Measurements from ENCODE around the gene IRAG1. TPM values are rescaled to one million over a fixed set of nuclear protein-coding genes. Genes with fewer than 3 reads are reported as not detected.

The IRAG1 gene
- total RNA-seq, 1 donor from 2014 or later: not detected

- ATAC-seq (ENCODE audit: low read depth): no peak
- Mint-ChIP-seq H3K27ac (no peak overlapping the region), H3K9me3 (no peaks in the 10 kb centered on the region), H3K27me3 (peaks cover 30% of the 10 kb centered on the region), H3K4me1 (peaks cover 24% of the 10 kb centered on the region), H3K36me3 (ENCODE audit: low read depth) (no peaks in the 10 kb centered on the region), H3K4me3 (no peak overlapping the region)
- DNase-seq: no peak
- intact Hi-C loops (cut with micrococcal nuclease): no loop called here
- no peak for TF ChIP-seq CTCF (IDR thresholded peaks at IDR 0.05)
- POLR2A ChIA-PET: interaction anchor here (1.0 kb wide), 1 partner anchor 18 kb away, joined by 4 read pairs; no protein-coding TSS in a partner anchor
- CTCF ChIA-PET: no interaction called here
These were observed 18.6 kb downstream of the IRAG1 start for GRCh38 chr11:10674911-10675440.

DNA sequence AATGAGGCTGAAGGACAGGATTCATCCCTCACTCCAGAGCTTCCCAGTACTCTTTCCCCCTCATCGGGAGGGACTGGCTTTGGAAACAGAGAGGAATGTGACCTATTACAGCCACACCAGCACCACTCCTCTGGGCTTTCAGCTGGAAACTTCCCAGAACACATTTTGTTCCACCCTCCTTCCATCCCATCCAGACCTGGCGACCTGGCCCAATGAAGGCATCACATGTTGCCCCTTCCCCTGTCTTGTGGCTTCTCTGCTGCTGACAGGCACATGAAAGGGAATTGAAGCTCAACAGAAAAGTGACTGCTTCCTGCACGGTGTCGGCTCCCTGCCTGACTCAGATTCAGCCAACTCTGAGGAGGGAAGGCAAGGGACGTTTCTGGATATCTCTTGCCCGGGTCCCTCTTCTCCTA, 19.1 kb downstream of the IRAG1 start:
- DNase-seq: no peak
- ChIA-PET POLR2A (interaction anchor here (1.0 kb wide), 1 partner anchor 17 kb away, joined by 4 read pairs; no protein-coding TSS in a partner anchor), CTCF (no interaction called here)
- Mint-ChIP-seq H3K27ac (no peak overlapping the region), H3K9me3 (no peaks in the 10 kb centered on the region), H3K4me3 (no peak overlapping the region), H3K27me3 (peaks cover 30% of the 10 kb centered on the region), H3K36me3 (ENCODE audit: low read depth) (no peaks in the 10 kb centered on the region), H3K4me1 (peaks cover 24% of the 10 kb centered on the region)
- intact Hi-C loops (cut with micrococcal nuclease): no loop called here
- no peak for ATAC-seq (ENCODE audit: low read depth)
- no peak for TF ChIP-seq CTCF (IDR thresholded peaks at IDR 0.05)

DNA sequence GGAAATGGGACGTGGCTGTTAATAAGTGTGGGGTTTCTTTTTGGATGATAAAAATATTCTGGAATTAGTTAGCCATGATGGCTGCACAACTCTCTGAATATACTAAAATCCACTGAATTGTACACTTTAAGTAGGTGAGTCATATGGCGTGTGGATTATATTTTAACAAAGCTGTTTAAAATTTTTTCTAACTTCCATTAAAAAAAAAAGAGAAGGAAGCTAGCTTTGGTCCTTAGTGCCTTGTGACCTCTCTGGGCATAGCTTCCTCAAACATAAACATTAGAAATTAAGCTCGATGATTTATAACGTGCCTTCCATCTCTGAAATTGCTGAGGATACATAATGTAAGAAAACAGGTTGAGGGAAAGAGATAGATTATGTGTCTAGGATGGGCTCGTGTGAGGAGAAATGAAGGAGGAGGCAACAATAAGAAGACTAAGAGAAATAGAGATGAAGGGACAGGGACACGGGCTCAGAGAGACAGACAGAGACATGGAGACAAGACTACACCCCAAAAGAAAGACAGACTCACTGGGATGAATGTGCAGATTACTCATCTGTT, 20.0 kb downstream of the IRAG1 start:
- intact Hi-C loops (cut with micrococcal nuclease): no loop called here
- DNase-seq (no peak), ATAC-seq (ENCODE audit: low read depth) (no peak)
- no peak for TF ChIP-seq CTCF (IDR thresholded peaks at IDR 0.05)
- H3K4me3 Mint-ChIP-seq: no peak overlapping the region
- no peaks in the 10 kb centered on the region for H3K36me3 Mint-ChIP-seq (ENCODE audit: low read depth)
- peaks cover 27% of the 10 kb centered on the region for H3K27me3 Mint-ChIP-seq
- CTCF ChIA-PET: interaction anchor here (1.0 kb wide), 1 partner anchor 11 kb away, joined by 3 read pairs; no protein-coding TSS in a partner anchor
- H3K4me1 Mint-ChIP-seq: peaks cover 24% of the 10 kb centered on the region
- POLR2A ChIA-PET: interaction anchor here (0.6 kb wide), 1 partner anchor 98 kb away, joined by 3 read pairs; no protein-coding TSS in a partner anchor
- no peaks in the 10 kb centered on the region for H3K9me3 Mint-ChIP-seq
- H3K27ac Mint-ChIP-seq: no peak overlapping the region

- CTCF ChIA-PET: no interaction called here
- Mint-ChIP-seq H3K9me3 (no peaks in the 10 kb centered on the region), H3K27me3 (peaks cover 7% of the 10 kb centered on the region), H3K27ac (no peak overlapping the region), H3K4me1 (peaks cover 17% of the 10 kb centered on the region), H3K4me3 (no peak overlapping the region), H3K36me3 (ENCODE audit: low read depth) (no peaks in the 10 kb centered on the region)
- ATAC-seq (ENCODE audit: low read depth) (no peak), DNase-seq (no peak)
- POLR2A ChIA-PET: interaction anchor here (1.0 kb wide), 1 partner anchor 129 kb away, joined by 3 read pairs; the partner anchor contains the start of gene RNF141
- intact Hi-C loops (cut with micrococcal nuclease): no loop called here
- no peak for TF ChIP-seq CTCF (IDR thresholded peaks at IDR 0.05)
These were observed 23.5 kb downstream of the IRAG1 start for GRCh38 chr11:10670099-10670498.

DNA sequence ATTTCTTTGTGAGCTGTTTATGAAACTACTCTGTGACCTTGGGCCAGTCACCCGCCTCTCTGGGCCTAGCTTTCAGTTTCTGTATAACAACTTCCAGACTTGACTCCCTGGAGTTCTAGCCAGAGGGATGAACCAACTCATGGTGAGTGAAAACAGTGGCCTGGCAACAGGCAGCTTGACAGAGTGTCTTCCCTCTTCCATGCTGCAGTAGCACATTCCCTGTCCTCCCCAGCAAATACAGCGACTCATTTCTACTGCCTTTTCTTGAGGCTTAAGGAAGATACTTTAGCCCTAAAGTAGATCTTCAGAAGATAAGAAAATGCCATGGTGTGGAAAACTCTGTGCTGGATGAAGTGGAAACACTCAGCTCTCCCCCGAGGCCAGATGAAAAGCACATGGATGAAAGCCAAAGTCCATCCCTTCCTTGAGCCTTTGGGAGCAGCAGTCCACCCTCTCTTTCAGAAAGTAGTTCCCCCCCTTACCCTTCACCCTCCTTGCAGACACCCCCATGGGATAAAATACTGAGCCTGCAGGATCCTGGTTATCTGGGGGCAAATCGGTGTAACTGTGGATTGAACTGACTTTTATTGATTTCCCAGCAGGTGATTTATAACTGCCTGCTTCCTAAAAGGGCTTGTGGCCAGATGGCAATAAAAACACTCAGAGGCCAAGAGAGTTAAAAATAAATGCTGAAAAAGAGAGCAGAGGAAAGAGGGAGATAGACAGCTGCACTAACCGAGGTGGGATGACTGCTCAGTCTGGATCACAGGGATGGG, 24.1 kb downstream of the IRAG1 start:
- ChIA-PET POLR2A (interaction anchor here (1.0 kb wide), 1 partner anchor 128 kb away, joined by 3 read pairs; the partner anchor contains the start of gene RNF141), CTCF (no interaction called here)
- H3K4me3 Mint-ChIP-seq: no peak overlapping the region
- ATAC-seq (ENCODE audit: low read depth) (no peak), DNase-seq (no peak)
- peaks cover 7% of the 10 kb centered on the region for H3K27me3 Mint-ChIP-seq
- no peaks in the 10 kb centered on the region for H3K36me3 Mint-ChIP-seq (ENCODE audit: low read depth)
- H3K9me3 Mint-ChIP-seq: no peaks in the 10 kb centered on the region
- intact Hi-C loops (cut with micrococcal nuclease): no loop called here
- no peak for TF ChIP-seq CTCF (IDR thresholded peaks at IDR 0.05)
- H3K27ac Mint-ChIP-seq: no peak overlapping the region
- peaks cover 10% of the 10 kb centered on the region for H3K4me1 Mint-ChIP-seq

Data from activated B cell treated with CpG ODN at 0.5 μM for 24 hours (primary cell).